Stomach (tissue), 9 donors: Measurements from ENCODE around the gene ZNF775. TPM values are rescaled to one million over a fixed set of nuclear protein-coding genes. Genes with fewer than 3 reads are reported as not detected.

Experiments used
- DNase-seq, 2 donors: peaks; one replicate each; pipeline versions ENCODE4 v3.0.0 to v3.0.0-alpha.2; 2013 to 2019
- H3K27ac ChIP-seq, 5 donors: fragments of 200-600 bp in 4 of 5; sonication (generic) in 4 of 5; one replicate each; pipeline ENCODE4 v1.5.1; 2013 to 2019; ENCODE audit warnings: mild to moderate bottlenecking in 1 of 5, moderate library complexity in 1 of 5
- H3K27me3 ChIP-seq, 3 donors: fragments of 200-600 bp; sonication (generic); one replicate each; pipeline ENCODE4 v1.5.1; 2017 to 2019; ENCODE audit warnings: mixed run types in 1 of 3
- H3K36me3 ChIP-seq, 4 donors: fragments of 200-600 bp; sonication (generic); 1 replicate in 3 of 4; 2 replicates in 1 of 4; pipeline ENCODE4 v1.5.1; 2016 to 2019
- H3K4me1 ChIP-seq, 4 donors: fragments of 200-600 bp; sonication (generic); one replicate each; pipeline ENCODE4 v1.5.1; 2016 to 2019
- H3K4me3 ChIP-seq, 4 donors: fragments of 200-600 bp; sonication (generic) in 3 of 4; one replicate each; pipeline ENCODE4 v1.5.1; 2016 to 2019; ENCODE audit warnings: mild to moderate bottlenecking in 1 of 4
- H3K9me3 ChIP-seq, 4 donors: fragments of 200-600 bp; sonication (generic); one replicate each; pipeline ENCODE4 v1.5.1; 2016 to 2019
- CTCF ChIP-seq, 7 experiments: fragments of 450-650 bp in 4 of 7; fragments of 200-600 bp in 3 of 7; sonication (generic) in 3 of 7; IDR thresholded peaks; one replicate each; pipeline ENCODE4 v1.5.1; 2016 to 2019; ENCODE audit warnings: antibody characterized with exemption in 7 of 7, control low read depth in 2 of 7, mild to moderate bottlenecking in 1 of 7
- EP300 ChIP-seq: sonication (generic); formaldehyde crosslinking; IDR thresholded peaks from one replicate; pipeline ENCODE4 v1.6.1; 2017; ENCODE audit warnings: antibody characterized with exemption
- POLR2A ChIP-seq, 4 donors: fragments of 450-650 bp; IDR thresholded peaks; one replicate each; pipeline ENCODE4 v1.6.1; 2016; ENCODE audit warnings: antibody characterized with exemption in 4 of 4, control low read depth in 2 of 4, mild to moderate bottlenecking in 1 of 4, moderate library complexity in 1 of 4
- POLR2AphosphoS5 ChIP-seq, 3 donors: sonication (generic); formaldehyde crosslinking; IDR thresholded peaks; one replicate each; pipeline ENCODE4 v1.6.1; 2016; ENCODE audit warnings: antibody characterized with exemption in 3 of 3
- WGBS, 5 donors: extraction: QIAGEN DNeasy Blood & Tissue Kit in 3 of 5; methylation state at CpG; one replicate each; pipeline versions ENCODE4 v1.1.5 to v1.1.7; 2013 to 2018; 5-methylcytosine and 5-hydroxymethylcytosine counted together
- intact Hi-C: fragments of 100-400 bp; cut with DNase I; formaldehyde crosslinking; loops from one replicate; pipeline ENCODE4 v1.15.1; 2023; ENCODE audit warnings: low total_unique reads
- polyA plus RNA-seq, 3 donors: library from polyadenylated mRNA; stranded (reverse); fragments of 200-250 nt; gene quantifications; one replicate each; pipeline ENCODE4 v1.2.3, GENCODE V29; 2013
- total RNA-seq, 5 donors: library from RNA; depleted of rRNA; stranded (reverse); fragments of >200 nt; gene quantifications; one replicate each; pipeline versions ENCODE4 v1.1.0 to v1.2.3, GENCODE V29; 2014 to 2016
- donor health status: healthy with polysubstance abuse.
- donor health status: Bipolar disorder and iron deficiency.
- donor health status: healthy.

Gene ZNF775
- total and polyA plus RNA-seq, 8 donors: 1.8 to 17.0 (median 2.5) TPM; not detected in 2

DNA sequence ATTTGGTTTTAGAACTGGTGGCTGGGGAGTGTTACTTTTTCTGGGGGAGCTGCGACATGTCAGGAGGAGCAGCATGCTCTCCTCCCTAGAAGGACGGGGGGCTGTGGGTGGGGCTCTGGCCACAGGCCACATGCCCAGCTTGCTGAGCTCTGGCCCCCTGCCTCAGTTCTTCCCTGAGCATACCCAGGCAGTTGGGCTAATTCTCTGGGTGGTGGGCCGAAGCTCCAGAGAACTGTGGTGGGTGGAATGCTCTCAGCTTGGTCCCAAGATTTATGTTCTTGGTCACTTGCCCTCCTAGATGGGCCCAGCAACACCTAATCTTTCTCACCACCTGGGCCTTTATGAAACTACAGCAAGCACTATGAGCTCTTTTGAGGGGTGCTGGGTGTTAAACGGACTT lies 5.1 kb upstream of the ZNF775 start:
- TF ChIP-seq CTCF (IDR thresholded peaks at IDR 0.05) (no peak), POLR2A (IDR thresholded peaks at IDR 0.05) (no peak), POLR2AphosphoS5 (IDR thresholded peaks at IDR 0.05) (no peak), EP300 (no peak)
- peaks cover 28 to 84% (median 73%) of the 10 kb centered on the region in 4 donors for H3K4me1 ChIP-seq
- 89 to 94% (median 91%) methylated on average over 4 of the region's 4 CpGs for WGBS, 5 donors
- intact Hi-C loops: no loop called here
- H3K36me3 ChIP-seq: peaks cover 29 to 49% (median 42%) of the 10 kb centered on the region in 4 donors
- no peaks in the 10 kb centered on the region for H3K9me3 ChIP-seq
- peak overlapping the region in 1 of 5 donors; percentile 12 for H3K27ac ChIP-seq
- no peak for DNase-seq
- H3K4me3 ChIP-seq: no peak overlapping the region
- H3K27me3 ChIP-seq: no peaks in the 10 kb centered on the region

DNA sequence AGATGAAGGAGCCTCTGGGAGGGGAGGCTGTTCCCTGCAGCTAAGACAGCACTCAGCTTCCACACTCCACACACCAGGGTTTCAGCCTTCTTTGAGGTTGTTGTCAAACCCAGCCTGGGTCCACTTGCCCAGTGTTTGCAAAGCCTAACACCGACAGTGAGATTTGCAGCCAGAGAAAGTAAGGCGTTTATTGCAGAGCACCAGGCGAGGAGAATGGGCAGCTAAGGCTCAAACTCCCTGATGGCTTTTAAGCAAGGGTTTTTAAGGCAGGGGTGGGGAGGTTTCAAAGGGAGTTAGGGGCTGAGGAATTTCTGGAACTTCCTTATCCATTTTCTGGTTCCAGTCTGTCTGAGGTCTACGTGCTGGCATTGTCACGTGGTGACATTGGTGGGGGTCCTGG lies 4.7 kb upstream of the ZNF775 start:
- Histone ChIP-seq H3K4me3 (no peak overlapping the region), H3K4me1 (peaks cover 26 to 81% (median 70%) of the 10 kb centered on the region in 4 donors), H3K9me3 (no peaks in the 10 kb centered on the region), H3K27ac (no peak overlapping the region), H3K27me3 (no peaks in the 10 kb centered on the region), H3K36me3 (peaks cover 29 to 49% (median 42%) of the 10 kb centered on the region in 4 donors)
- intact Hi-C loops: no loop called here
- WGBS, 5 donors: 87 to 96% (median 93%) methylated on average over 5 of the region's 5 CpGs
- DNase-seq: no peak
- TF ChIP-seq EP300 (no peak), POLR2AphosphoS5 (IDR thresholded peaks at IDR 0.05) (no peak), POLR2A (IDR thresholded peaks at IDR 0.05) (no peak), CTCF (IDR thresholded peaks at IDR 0.05) (no peak)

DNA sequence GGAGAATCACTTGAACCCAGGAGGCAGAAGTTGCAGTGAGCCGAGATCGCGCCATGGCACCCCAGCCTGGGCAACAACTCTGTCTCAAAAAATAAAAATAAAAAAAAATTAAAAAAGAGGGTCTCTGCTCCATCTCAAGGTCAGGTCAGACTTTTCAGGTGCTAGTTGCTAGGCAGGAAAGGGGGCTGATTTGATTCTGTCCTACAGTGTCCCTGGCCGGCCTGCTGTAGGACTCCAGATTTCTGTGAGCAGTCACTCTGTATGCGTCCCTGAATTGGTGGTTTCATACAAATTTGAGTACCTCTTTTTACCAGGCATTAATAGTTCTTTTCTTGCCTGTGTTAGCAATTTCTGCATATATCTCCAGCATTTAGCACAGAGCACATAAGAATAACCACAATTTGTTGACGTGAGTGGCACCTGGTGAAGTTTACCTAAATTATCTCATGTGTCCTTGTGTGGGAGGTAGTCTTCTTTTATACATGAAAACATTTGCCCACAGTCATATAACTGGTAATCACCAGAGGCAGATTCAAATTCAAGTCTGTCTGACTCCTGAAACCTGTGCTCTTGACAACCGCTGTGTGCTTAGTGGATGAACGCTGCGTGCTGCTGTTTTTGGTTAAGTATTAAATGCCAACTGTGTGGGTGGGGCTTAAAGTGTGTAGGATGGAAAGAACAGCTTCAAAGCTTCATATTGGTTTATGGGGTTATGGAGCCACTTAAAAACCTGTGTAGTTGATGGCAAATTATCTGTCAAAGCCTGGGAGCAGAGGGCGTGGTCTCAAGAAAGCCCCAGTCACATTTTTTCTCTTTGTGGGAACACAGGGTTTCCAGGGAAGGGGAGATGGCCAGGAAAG lies 3.2 kb upstream of the ZNF775 start:
- TF ChIP-seq POLR2AphosphoS5 (IDR thresholded peaks at IDR 0.05) (no peak), POLR2A (IDR thresholded peaks at IDR 0.05) (no peak), CTCF (IDR thresholded peaks at IDR 0.05) (no peak), EP300 (no peak)
- DNase-seq: no peak
- WGBS, 5 donors: 62 to 76% (median 67%) methylated on average over 10 of the region's 10 CpGs
- Histone ChIP-seq H3K27me3 (no peaks in the 10 kb centered on the region), H3K36me3 (peaks cover 29 to 46% (median 40%) of the 10 kb centered on the region in 4 donors), H3K4me3 (no peak overlapping the region), H3K4me1 (peaks cover 19 to 80% (median 68%) of the 10 kb centered on the region in 4 donors), H3K9me3 (no peaks in the 10 kb centered on the region), H3K27ac (peak overlapping the region in 3 of 5 donors; percentile 91 to 92 (median 91))
- intact Hi-C loops: no loop called here

DNA sequence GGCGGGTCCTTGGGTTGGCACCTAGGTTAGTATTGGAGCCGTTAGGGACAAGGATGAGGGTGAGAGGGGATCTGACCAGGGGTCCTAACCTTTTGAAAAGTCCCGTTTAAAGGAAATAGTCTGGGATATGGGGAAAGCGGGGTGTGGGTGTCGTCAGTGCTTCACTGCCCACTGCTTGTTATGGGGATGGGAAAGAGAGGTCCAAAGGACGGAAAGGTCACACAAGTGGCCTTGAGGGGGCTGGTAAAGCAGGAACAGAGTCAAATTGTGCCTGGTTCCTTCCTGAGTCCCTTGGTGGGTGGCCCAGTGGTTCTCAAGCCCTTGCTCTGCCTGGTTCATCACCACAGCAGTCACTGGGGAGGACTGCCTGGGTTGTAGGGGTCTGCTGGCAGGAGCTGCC lies 2.6 kb upstream of the ZNF775 start:
- Histone ChIP-seq H3K27me3 (no peaks in the 10 kb centered on the region), H3K4me1 (peaks cover 18 to 80% (median 66%) of the 10 kb centered on the region in 4 donors), H3K27ac (peak overlapping the region in 4 of 5 donors; percentile 1 to 92 (median 91)), H3K9me3 (no peaks in the 10 kb centered on the region), H3K4me3 (no peak overlapping the region), H3K36me3 (peaks cover 22 to 40% (median 34%) of the 10 kb centered on the region in 4 donors)
- DNase-seq: no peak
- TF ChIP-seq CTCF (IDR thresholded peaks at IDR 0.05) (no peak), EP300 (no peak), POLR2A (IDR thresholded peaks at IDR 0.05) (no peak), POLR2AphosphoS5 (IDR thresholded peaks at IDR 0.05) (no peak)
- WGBS, 5 donors: 71 to 83% (median 77%) methylated on average over 6 of the region's 6 CpGs
- intact Hi-C loops: no loop called here
